PC-9 (cell line): Measurements from ENCODE around the gene PRPF4.

Experiments used
- EZH2 ChIP-seq: fragments of 200-600 bp; sonication (generic); IDR thresholded peaks from 2 replicates; pipeline ENCODE4 v1.8.0; 2017; ENCODE audit warnings: antibody characterized with exemption, low read depth
- TF ChIP-seq, protein P1 (sequence below): fragments of 200-600 bp; sonication (generic); conservative IDR thresholded peaks from 2 replicates; pipeline ENCODE4 v1.6.1; 2017; ENCODE audit warnings: mixed run types, antibody characterized with exemption, mild to moderate bottlenecking, moderate library complexity

- TF ChIP-seq, protein P1, sequence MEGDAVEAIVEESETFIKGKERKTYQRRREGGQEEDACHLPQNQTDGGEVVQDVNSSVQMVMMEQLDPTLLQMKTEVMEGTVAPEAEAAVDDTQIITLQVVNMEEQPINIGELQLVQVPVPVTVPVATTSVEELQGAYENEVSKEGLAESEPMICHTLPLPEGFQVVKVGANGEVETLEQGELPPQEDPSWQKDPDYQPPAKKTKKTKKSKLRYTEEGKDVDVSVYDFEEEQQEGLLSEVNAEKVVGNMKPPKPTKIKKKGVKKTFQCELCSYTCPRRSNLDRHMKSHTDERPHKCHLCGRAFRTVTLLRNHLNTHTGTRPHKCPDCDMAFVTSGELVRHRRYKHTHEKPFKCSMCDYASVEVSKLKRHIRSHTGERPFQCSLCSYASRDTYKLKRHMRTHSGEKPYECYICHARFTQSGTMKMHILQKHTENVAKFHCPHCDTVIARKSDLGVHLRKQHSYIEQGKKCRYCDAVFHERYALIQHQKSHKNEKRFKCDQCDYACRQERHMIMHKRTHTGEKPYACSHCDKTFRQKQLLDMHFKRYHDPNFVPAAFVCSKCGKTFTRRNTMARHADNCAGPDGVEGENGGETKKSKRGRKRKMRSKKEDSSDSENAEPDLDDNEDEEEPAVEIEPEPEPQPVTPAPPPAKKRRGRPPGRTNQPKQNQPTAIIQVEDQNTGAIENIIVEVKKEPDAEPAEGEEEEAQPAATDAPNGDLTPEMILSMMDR: no peak
- no peak for TF ChIP-seq EZH2
Measured at GRCh38 chr9:113316030-113316429, 40.6 kb downstream of the PRPF4 start.
